Measurements from ENCODE around the gene MIAT. TPM values are rescaled to one million over a fixed set of nuclear protein-coding genes. Genes with fewer than 3 reads are reported as not detected.
"Not testable (repeated sequence)": the region's sequence is repeated elsewhere in the genome, so short reads cannot be mapped to it uniquely, and the experiment has no call there.

Gene MIAT
- polyA plus RNA-seq, 1 donor: 8.5 TPM

DNA sequence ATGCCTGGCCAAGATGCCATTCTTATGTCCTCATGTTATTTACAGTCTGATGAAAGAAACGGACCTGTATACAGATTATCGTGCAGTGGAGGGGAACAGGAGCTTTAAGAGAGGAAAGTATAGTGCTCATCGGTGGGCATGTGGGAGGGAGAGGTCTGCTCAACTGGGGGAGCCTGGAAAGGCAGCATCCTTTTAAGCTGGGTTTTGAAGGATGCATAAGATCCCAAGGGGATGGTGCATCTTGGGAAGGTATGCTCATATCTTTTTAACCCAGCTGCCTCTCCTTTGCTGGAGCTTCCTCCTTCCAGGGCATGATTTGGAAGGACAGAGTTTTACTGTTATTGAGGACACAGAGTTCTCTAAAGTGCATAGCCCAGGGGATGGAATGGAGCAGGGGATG lies 34.8 kb downstream of the MIAT start:
- no peak overlapping the region for H3K27ac ChIP-seq (ENCODE audit: low read length)
- H3K4me1 ChIP-seq (ENCODE audit: control insufficient read depth, insufficient read depth, low read length): peaks cover 3% of the 10 kb centered on the region
- no peaks in the 10 kb centered on the region for H3K27me3 ChIP-seq (ENCODE audit: control insufficient read depth, insufficient read depth, low read length)
- H3K36me3 ChIP-seq (ENCODE audit: control insufficient read depth, insufficient read depth, low read length): peaks cover 7% of the 10 kb centered on the region
- H3K9me3 ChIP-seq (ENCODE audit: control insufficient read depth, low read depth, low read length): peaks cover 4% of the 10 kb centered on the region
- no peak for DNase-seq
- no peak overlapping the region for H3K4me3 ChIP-seq (ENCODE audit: low read length)
- no CpG with 5 or more reads among the region's 3 CpGs for WGBS (ENCODE audit: insufficient coverage, low lambda C conversion rate)

DNA sequence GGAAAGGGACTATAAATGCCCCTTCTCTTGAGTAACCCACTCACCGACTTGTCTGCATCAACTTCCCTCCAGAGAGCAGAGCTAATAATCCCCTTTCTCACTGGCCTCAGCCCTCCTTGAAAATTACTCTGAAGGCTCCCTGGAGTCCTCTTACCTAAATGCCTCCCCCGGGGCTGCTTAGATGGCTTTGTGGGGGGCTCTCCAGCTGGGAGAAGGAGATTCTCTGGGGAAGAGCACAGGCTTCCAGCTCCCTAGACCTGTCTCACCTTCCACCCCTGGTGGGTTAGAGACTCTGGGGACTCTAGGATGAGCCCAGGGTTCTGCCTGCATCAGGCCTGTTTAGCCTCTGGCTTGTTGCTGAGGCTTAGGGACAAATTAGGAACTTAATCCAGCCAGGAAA lies 39.8 kb downstream of the MIAT start:
- Histone ChIP-seq H3K27me3 (ENCODE audit: control insufficient read depth, insufficient read depth, low read length) (no peaks in the 10 kb centered on the region), H3K9me3 (ENCODE audit: control insufficient read depth, low read depth, low read length) (peaks cover 4% of the 10 kb centered on the region), H3K27ac (ENCODE audit: low read length) (no peak overlapping the region), H3K4me1 (ENCODE audit: control insufficient read depth, insufficient read depth, low read length) (no peaks in the 10 kb centered on the region), H3K4me3 (ENCODE audit: low read length) (no peak overlapping the region), H3K36me3 (ENCODE audit: control insufficient read depth, insufficient read depth, low read length) (peaks cover 28% of the 10 kb centered on the region)
- no CpG with 5 or more reads among the region's 2 CpGs for WGBS (ENCODE audit: insufficient coverage, low lambda C conversion rate)
- DNase-seq: no peak

DNA sequence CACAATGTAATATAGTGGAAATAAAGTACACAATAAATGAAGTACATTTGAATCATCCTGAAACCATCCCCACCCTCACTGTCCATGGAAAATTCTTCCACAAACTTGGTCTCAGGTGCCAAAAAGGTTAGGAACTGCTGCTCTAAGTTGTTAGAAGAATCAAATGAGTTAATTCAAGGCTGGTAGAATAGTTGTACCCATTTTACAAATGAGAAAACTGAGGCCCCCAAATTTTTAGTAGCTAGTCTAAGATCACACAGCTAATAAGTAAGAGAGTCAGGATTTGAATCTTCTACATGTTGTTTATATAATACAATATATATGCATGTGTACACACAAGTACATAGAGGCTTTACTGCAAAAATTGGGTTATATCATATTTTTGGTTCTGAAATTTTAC lies 43.1 kb downstream of the MIAT start:
- no peak overlapping the region for H3K4me3 ChIP-seq (ENCODE audit: low read length)
- H3K9me3 ChIP-seq (ENCODE audit: control insufficient read depth, low read depth, low read length): no peaks in the 10 kb centered on the region
- H3K4me1 ChIP-seq (ENCODE audit: control insufficient read depth, insufficient read depth, low read length): no peaks in the 10 kb centered on the region
- H3K27ac ChIP-seq (ENCODE audit: low read length): no peak overlapping the region
- H3K36me3 ChIP-seq (ENCODE audit: control insufficient read depth, insufficient read depth, low read length): peaks cover 23% of the 10 kb centered on the region
- H3K27me3 ChIP-seq (ENCODE audit: control insufficient read depth, insufficient read depth, low read length): no peaks in the 10 kb centered on the region
- no peak for DNase-seq

DNA sequence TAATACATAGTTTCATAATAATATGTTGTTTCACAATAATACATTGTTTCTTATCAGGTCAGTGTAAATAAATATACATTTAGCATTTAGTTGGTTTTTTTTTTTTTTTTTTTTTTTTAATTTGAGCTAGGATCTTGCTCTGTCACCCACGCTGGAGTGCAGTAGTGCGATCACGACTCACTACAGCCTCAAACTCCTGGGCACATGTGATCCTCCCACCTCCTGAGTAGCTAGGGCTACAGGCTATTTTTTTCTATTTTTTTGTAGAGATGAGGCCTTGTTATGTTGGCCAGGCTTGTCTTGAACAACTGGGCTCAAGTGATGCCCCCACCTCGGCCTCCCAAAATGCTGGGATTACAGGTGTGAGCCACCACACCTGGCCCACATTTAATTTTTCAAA lies 43.5 kb downstream of the MIAT start:
- no peaks in the 10 kb centered on the region for H3K4me1 ChIP-seq (ENCODE audit: control insufficient read depth, insufficient read depth, low read length)
- no peaks in the 10 kb centered on the region for H3K9me3 ChIP-seq (ENCODE audit: control insufficient read depth, low read depth, low read length)
- no peaks in the 10 kb centered on the region for H3K27me3 ChIP-seq (ENCODE audit: control insufficient read depth, insufficient read depth, low read length)
- no peak for DNase-seq
- peaks cover 21% of the 10 kb centered on the region for H3K36me3 ChIP-seq (ENCODE audit: control insufficient read depth, insufficient read depth, low read length)
- no peak overlapping the region for H3K4me3 ChIP-seq (ENCODE audit: low read length)
- H3K27ac ChIP-seq (ENCODE audit: low read length): no peak overlapping the region
- WGBS (ENCODE audit: insufficient coverage, low lambda C conversion rate): no CpG with 5 or more reads among the region's 4 CpGs

DNA sequence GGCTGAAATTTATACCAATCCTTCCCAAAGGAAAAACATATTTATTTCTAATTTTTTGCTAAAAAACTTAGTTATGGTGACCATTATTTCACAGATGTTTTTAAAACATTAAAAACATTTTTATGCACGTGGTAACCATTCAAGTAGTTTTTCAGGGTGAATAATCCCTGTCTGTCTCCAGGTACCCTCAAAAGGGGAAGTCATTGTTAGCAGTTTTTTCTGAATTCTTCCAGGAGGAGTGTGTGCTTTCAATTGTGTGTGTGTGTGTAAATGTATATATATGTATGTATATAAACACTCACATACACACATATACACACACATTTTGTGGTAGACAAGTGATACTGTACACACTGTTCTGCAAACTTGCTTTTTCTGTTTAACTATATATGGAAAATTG lies 43.9 kb downstream of the MIAT start:
- Histone ChIP-seq H3K9me3 (ENCODE audit: control insufficient read depth, low read depth, low read length) (no peaks in the 10 kb centered on the region), H3K27me3 (ENCODE audit: control insufficient read depth, insufficient read depth, low read length) (no peaks in the 10 kb centered on the region), H3K36me3 (ENCODE audit: control insufficient read depth, insufficient read depth, low read length) (peaks cover 21% of the 10 kb centered on the region), H3K4me3 (ENCODE audit: low read length) (no peak overlapping the region), H3K4me1 (ENCODE audit: control insufficient read depth, insufficient read depth, low read length) (no peaks in the 10 kb centered on the region), H3K27ac (ENCODE audit: low read length) (no peak overlapping the region)
- no peak for DNase-seq
- WGBS (ENCODE audit: insufficient coverage, low lambda C conversion rate): 88% methylated on average over 1 of the region's 1 CpG

DNA sequence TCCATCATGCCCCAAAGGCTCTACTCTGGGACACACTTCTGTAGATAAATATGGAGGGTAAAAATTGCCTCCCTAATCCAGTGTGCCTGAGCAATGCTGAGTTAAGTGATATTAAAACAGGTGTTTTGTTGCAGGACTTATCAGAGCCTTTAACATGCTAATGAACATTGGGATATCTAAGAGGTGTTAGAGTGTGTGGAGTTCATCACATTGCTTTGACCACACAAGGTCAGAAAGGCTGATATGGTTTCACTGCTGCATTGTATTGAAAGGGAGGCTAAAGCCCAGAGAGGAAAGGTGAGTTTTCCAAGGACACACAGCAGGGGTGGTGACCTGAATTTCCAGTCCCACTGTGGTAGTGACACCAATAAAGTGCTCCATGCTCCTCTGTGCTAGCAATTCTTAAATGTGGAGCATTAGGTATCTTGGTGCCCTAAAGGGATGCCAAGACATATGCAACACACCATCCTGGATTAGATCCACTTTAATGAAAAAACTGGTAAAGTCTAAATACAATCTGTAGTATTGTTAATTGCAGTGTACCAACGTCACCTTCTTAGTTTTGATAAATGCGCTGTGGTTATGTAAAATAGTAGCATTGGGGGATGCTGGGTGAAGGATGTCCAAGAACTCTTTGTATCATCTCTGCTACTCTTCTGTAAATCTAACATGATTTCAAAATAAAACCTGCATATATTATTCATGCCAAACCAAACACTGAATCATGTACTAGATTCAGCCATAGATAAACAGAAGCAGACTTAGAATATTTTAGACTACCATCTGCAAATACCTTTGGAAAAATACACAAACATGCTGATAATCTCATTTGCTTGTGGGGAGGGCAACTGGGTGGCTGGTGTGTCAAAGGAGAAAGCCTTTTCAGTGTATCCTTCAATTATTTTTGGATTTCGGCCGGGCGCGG lies 45.8 kb downstream of the MIAT start:
- Histone ChIP-seq H3K4me3 (ENCODE audit: low read length) (no peak overlapping the region), H3K9me3 (ENCODE audit: control insufficient read depth, low read depth, low read length) (no peaks in the 10 kb centered on the region), H3K27ac (ENCODE audit: low read length) (no peak overlapping the region), H3K36me3 (ENCODE audit: control insufficient read depth, insufficient read depth, low read length) (peaks cover 24% of the 10 kb centered on the region), H3K27me3 (ENCODE audit: control insufficient read depth, insufficient read depth, low read length) (no peaks in the 10 kb centered on the region), H3K4me1 (ENCODE audit: control insufficient read depth, insufficient read depth, low read length) (no peaks in the 10 kb centered on the region)
- DNase-seq: no peak
- WGBS (ENCODE audit: insufficient coverage, low lambda C conversion rate): no CpG with 5 or more reads among the region's 6 CpGs

DNA sequence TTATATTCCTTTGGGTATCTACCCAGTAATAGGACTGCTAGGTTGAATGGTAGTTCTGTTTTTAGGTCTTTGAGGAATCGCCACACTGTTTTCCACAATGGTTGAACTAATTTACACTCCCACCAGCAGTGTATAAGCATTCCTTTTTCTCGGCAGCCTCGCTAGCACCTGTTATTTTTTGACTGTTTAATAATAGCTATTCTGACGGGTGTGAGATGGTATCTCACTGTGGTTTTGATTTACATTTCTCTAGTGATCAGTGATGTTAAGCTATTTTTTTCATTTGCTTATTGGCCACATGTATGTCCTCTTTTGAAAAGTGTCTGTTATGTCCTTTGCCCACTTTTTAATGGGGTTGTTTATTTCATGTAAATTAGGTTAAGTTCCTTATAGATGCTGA lies 48.0 kb downstream of the MIAT start:
- not testable (repeated sequence) for H3K27me3 ChIP-seq (ENCODE audit: control insufficient read depth, insufficient read depth, low read length); H3K27ac ChIP-seq (ENCODE audit: low read length); DNase-seq; H3K4me1 ChIP-seq (ENCODE audit: control insufficient read depth, insufficient read depth, low read length); H3K9me3 ChIP-seq (ENCODE audit: control insufficient read depth, low read depth, low read length); H3K36me3 ChIP-seq (ENCODE audit: control insufficient read depth, insufficient read depth, low read length); H3K4me3 ChIP-seq (ENCODE audit: low read length)
- WGBS (ENCODE audit: insufficient coverage, low lambda C conversion rate): no CpG with 5 or more reads among the region's 4 CpGs

DNA sequence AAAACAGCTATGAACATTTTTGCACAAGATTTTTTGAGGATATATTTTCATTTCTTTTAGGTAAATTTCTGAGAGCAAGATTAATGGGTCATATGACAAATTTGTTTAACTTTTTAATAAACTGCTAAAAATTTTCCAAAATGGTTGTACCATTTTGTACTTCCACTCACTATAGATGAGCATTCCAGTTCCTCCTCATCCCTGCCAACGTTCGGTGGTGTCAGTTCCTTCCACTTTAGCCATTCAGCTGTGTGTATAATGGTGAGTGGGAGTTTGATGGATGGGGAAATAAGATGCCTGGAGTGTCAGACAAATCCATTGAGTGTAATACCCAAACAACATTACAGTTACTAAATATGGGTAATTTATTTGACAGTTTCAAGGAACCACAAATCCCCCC lies 49.7 kb downstream of the MIAT start:
- Histone ChIP-seq H3K27me3 (ENCODE audit: control insufficient read depth, insufficient read depth, low read length) (no peaks in the 10 kb centered on the region), H3K27ac (ENCODE audit: low read length) (no peak overlapping the region), H3K4me3 (ENCODE audit: low read length) (no peak overlapping the region), H3K9me3 (ENCODE audit: control insufficient read depth, low read depth, low read length) (no peaks in the 10 kb centered on the region), H3K4me1 (ENCODE audit: control insufficient read depth, insufficient read depth, low read length) (no peaks in the 10 kb centered on the region), H3K36me3 (ENCODE audit: control insufficient read depth, insufficient read depth, low read length) (peaks cover 7% of the 10 kb centered on the region)
- no CpG with 5 or more reads among the region's 2 CpGs for whole genome bisulfite sequencing (ENCODE audit: insufficient coverage, low lambda C conversion rate)
- DNase-seq: no peak

DNA sequence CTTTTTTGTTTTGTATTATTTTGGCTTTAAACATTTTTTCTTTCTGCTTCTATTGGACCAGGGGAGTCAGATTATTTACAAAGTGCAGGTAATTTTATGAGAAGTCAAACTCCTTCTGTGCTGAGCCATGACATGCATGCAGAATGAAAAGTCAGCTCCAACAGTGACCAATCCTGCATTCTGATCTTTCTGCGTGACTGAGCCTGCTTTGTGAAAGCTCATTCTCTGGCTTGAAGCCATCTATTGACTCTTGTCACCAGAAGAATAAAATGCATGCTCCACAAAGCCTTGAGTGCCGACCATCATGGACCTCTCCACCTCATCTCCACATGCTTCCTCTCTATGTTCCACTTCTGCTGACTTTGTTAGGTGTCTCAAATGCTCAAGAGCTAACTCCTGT lies 50.2 kb downstream of the MIAT start:
- no peak for DNase-seq
- WGBS (ENCODE audit: insufficient coverage, low lambda C conversion rate): 80% methylated on average over 1 of the region's 2 CpGs
- no peaks in the 10 kb centered on the region for H3K27me3 ChIP-seq (ENCODE audit: control insufficient read depth, insufficient read depth, low read length)

DNA sequence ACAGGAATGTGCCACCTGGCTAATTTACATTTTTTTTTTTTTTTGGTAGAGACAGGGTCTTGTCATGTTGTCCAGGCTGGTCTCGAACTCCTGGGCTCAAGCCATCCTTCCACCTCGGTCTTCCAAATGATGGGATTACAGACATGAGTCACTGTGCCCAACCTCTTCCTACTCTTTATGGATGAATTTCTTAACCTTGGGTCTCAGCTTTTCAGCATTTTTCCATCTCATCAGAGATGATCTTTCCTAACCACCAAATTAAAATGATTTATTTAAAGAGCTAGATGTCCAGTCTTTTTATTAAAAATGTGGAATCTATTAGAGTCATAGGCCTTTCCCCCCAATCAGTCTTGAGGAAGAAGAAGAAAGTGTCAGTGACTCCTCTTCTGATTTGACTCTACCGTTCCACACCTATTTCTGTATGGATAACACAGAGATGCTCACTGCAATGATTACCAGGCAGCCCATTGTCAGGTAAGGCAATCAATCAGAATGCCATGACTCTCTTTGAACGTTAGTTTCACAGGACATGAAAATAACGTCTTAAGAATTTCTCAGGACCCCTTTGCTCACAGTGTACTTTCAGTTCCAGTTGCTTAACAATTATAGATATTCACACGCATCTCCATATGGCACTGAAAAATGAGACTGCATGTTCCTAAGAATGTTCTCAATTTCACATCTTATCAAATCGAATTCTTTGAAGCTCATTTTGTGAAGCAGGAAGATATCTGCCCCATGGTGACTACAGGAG lies 51.0 kb downstream of the MIAT start:
- H3K4me1 ChIP-seq (ENCODE audit: control insufficient read depth, insufficient read depth, low read length): no peaks in the 10 kb centered on the region
- H3K36me3 ChIP-seq (ENCODE audit: control insufficient read depth, insufficient read depth, low read length): peaks cover 7% of the 10 kb centered on the region
- H3K4me3 ChIP-seq (ENCODE audit: low read length): no peak overlapping the region
- H3K27me3 ChIP-seq (ENCODE audit: control insufficient read depth, insufficient read depth, low read length): no peaks in the 10 kb centered on the region
- no CpG with 5 or more reads among the region's 7 CpGs for WGBS (ENCODE audit: insufficient coverage, low lambda C conversion rate)
- no peak for DNase-seq
- H3K9me3 ChIP-seq (ENCODE audit: control insufficient read depth, low read depth, low read length): no peaks in the 10 kb centered on the region
- no peak overlapping the region for H3K27ac ChIP-seq (ENCODE audit: low read length)

More for the DNA sequence above, 50.2 kb downstream of the MIAT start:
- Histone ChIP-seq H3K36me3 (ENCODE audit: control insufficient read depth, insufficient read depth, low read length) (peaks cover 7% of the 10 kb centered on the region), H3K27ac (ENCODE audit: low read length) (no peak overlapping the region), H3K9me3 (ENCODE audit: control insufficient read depth, low read depth, low read length) (no peaks in the 10 kb centered on the region), H3K4me1 (ENCODE audit: control insufficient read depth, insufficient read depth, low read length) (no peaks in the 10 kb centered on the region), H3K4me3 (ENCODE audit: low read length) (no peak overlapping the region)
